SK-N-SH (cell line): ENCODE data around the gene ZNF546. TPM values are rescaled to one million over a fixed set of nuclear protein-coding genes. Genes with fewer than 3 reads are reported as not detected.
"Not testable (repeated sequence)": the region's sequence is repeated elsewhere in the genome, so short reads cannot be mapped to it uniquely, and the experiment has no call there.

ENCODE experiments used
- CTCF ChIA-PET: fragments of 300-600, 350-600 bp; formaldehyde crosslinking; extraction: SDS; loops from one replicate; lab custom pipeline; 2021; lab: Yijun Ruan, JAX
- POLR2A ChIA-PET: fragments of 350-600 bp; sonication (Branson Sonifier 250); formaldehyde crosslinking; extraction: SDS; loops from one replicate; lab custom pipeline; 2020; ENCODE audit warnings: antibody characterized with exemption, inconsistent platforms; lab: Yijun Ruan, JAX
- DNase-seq: peaks from one replicate; pipeline ENCODE4 v3.0.0; 2012
- H2AFZ ChIP-seq: fragments of 200-600 bp; sonication (generic); 2 replicates; pipeline ENCODE4 v1.8.1; 2016; ENCODE audit warnings: antibody characterized with exemption, mild to moderate bottlenecking, low read depth
- H3F3A ChIP-seq: fragments of 200-600 bp; sonication (generic); replicated peaks from 2 replicates; pipeline ENCODE3; 2016; ENCODE audit warnings: antibody characterized with exemption, mild to moderate bottlenecking; ENCODE audit not compliant: insufficient read depth
- H3K27ac ChIP-seq, 2 experiments: fragments of 200-500 bp in 1 of 2; fragments of 200-600 bp in 1 of 2; sonication (Bioruptor generic) in 1 of 2; sonication (generic), shearing (Covaris generic) in 1 of 2; 2 replicates each; pipeline versions ENCODE4 v1.5.1 to v1.6.1; 2014 to 2016; ENCODE audit warnings: low read depth in 2 of 2, inconsistent platforms in 1 of 2, low read length in 1 of 2, mild to moderate bottlenecking in 1 of 2, mixed read lengths in 1 of 2
- H3K27me3 ChIP-seq: fragments of 200-600 bp; sonication (generic), shearing (Covaris generic); 2 replicates; pipeline ENCODE4 v1.6.1; 2016; ENCODE audit warnings: mixed run types; ENCODE audit not compliant: insufficient read depth
- H3K36me3 ChIP-seq, 2 experiments: fragments of 200-500 bp in 1 of 2; fragments of 200-600 bp in 1 of 2; sonication (Bioruptor generic) in 1 of 2; sonication (generic) in 1 of 2; replicated peaks in 1 of 2; 2 replicates each; pipeline versions ENCODE3 to v1.5.1; 2014 to 2016; ENCODE audit warnings: low read length in 1 of 2, mild to moderate bottlenecking in 1 of 2; ENCODE audit not compliant: insufficient read depth in 2 of 2, control insufficient read depth in 1 of 2
- H3K4me1 ChIP-seq, 2 experiments: fragments of 200-500 bp in 1 of 2; fragments of 200-600 bp in 1 of 2; sonication (Bioruptor generic) in 1 of 2; sonication (generic), shearing (Covaris generic) in 1 of 2; 2 replicates each; pipeline versions ENCODE4 v1.5.1 to v1.6.1; 2014 to 2016; ENCODE audit warnings: low read depth in 1 of 2, low read length in 1 of 2, mixed run types in 1 of 2; ENCODE audit not compliant: insufficient read depth in 2 of 2, control insufficient read depth in 1 of 2
- H3K4me2 ChIP-seq: fragments of 200-600 bp; sonication (generic), shearing (Covaris generic); 2 replicates; pipeline ENCODE4 v1.6.1; 2017; ENCODE audit warnings: mixed run types
- H3K4me3 ChIP-seq, 2 experiments: fragments of 200-500 bp in 1 of 2; fragments of 200-600 bp in 1 of 2; sonication (Bioruptor generic) in 1 of 2; sonication (generic), shearing (Covaris generic) in 1 of 2; 2 replicates each; pipeline versions ENCODE4 v1.5.1 to v1.8.1; 2014 to 2016; ENCODE audit warnings: low read depth in 2 of 2, inconsistent platforms in 1 of 2, low read length in 1 of 2, mild to moderate bottlenecking in 1 of 2, mixed read lengths in 1 of 2, moderate library complexity in 1 of 2
- H3K79me2 ChIP-seq: fragments of 200-600 bp; sonication (generic); 2 replicates; pipeline ENCODE4 v1.8.1; 2017; ENCODE audit warnings: mild to moderate bottlenecking; ENCODE audit not compliant: insufficient read depth
- H3K9ac ChIP-seq: fragments of 200-600 bp; sonication (generic); 2 replicates; pipeline ENCODE4 v1.6.1; 2017; ENCODE audit warnings: mixed run types
- H3K9me2 ChIP-seq: fragments of 200-600 bp; sonication (generic); 2 replicates; pipeline ENCODE4 v1.6.1; 2017; ENCODE audit warnings: mixed run types
- H3K9me3 ChIP-seq: fragments of 200-600 bp; sonication (generic); 2 replicates; pipeline ENCODE4 v1.6.1; 2017; ENCODE audit warnings: mixed run types, mild to moderate bottlenecking, moderate library complexity
- H4K20me1 ChIP-seq: fragments of 200-600 bp; sonication (generic); 2 replicates; pipeline ENCODE4 v1.6.1; 2017; ENCODE audit warnings: mild to moderate bottlenecking, mixed run types; ENCODE audit not compliant: insufficient read depth
- ELF1 ChIP-seq: IDR thresholded peaks from 2 replicates; pipeline ENCODE4 v1.4.0; 2012
- FOXJ3 ChIP-seq: sonication (generic); formaldehyde crosslinking; IDR thresholded peaks from 2 replicates; pipeline ENCODE4 v1.5.1; 2020; ENCODE audit warnings: mild to moderate bottlenecking, missing genetic modification reagents
- MEF2A ChIP-seq: IDR thresholded peaks from 2 replicates; pipeline ENCODE4 v1.4.0; 2012; ENCODE audit warnings: low read depth, borderline replicate concordance
- MXI1 ChIP-seq: IDR thresholded peaks from 2 replicates; pipeline ENCODE4 v1.6.1; 2012; ENCODE audit warnings: mild to moderate bottlenecking, low read depth, low read length, improper control_type of control experiment
- POLR2AphosphoS5 ChIP-seq: IDR thresholded peaks from 2 replicates; pipeline ENCODE4 v1.6.1; 2012; ENCODE audit warnings: low read depth, low read length
- SIN3A ChIP-seq: IDR thresholded peaks from 2 replicates; pipeline ENCODE4 v1.6.1; 2012; ENCODE audit warnings: low read depth, mild to moderate bottlenecking, low read length, moderate library complexity, borderline replicate concordance
- SMC3 ChIP-seq: IDR thresholded peaks from 2 replicates; pipeline ENCODE4 v1.6.1; 2012; ENCODE audit warnings: low read depth, low read length, improper control_type of control experiment
- WGBS: methylation state at CpG from one replicate; pipeline ENCODE4 v1.1.6; 2017; ENCODE audit warnings: low lambda C conversion rate; 5-methylcytosine and 5-hydroxymethylcytosine counted together
- polyA plus RNA-seq, 3 experiments: library from polyadenylated mRNA; depleted of rRNA; stranded (reverse); fragments of >200 nt; gene quantifications; 2 replicates each; pipeline ENCODE4 v1.2.3, GENCODE V29; 2012
- TF ChIP-seq, protein P1 (sequence below): IDR thresholded peaks from 2 replicates; pipeline ENCODE4 v1.6.1; 2012; ENCODE audit warnings: mild to moderate bottlenecking, low read depth, low read length, moderate library complexity
- TF ChIP-seq, protein P2 (sequence below): fragments of 200-600 bp; sonication (generic); IDR thresholded peaks from 2 replicates; pipeline ENCODE4 v1.6.1; 2017; ENCODE audit warnings: antibody characterized with exemption, mild to moderate bottlenecking, moderate library complexity
- TF ChIP-seq, protein P3 (sequence below): IDR thresholded peaks from 2 replicates; pipeline ENCODE4 v1.4.0; 2012; ENCODE audit warnings: low read depth, borderline replicate concordance

Gene ZNF546
- polyA plus RNA-seq, 1 of the 3 experiments (the other 2 are of a cell fraction) = 0.87 TPM

DNA sequence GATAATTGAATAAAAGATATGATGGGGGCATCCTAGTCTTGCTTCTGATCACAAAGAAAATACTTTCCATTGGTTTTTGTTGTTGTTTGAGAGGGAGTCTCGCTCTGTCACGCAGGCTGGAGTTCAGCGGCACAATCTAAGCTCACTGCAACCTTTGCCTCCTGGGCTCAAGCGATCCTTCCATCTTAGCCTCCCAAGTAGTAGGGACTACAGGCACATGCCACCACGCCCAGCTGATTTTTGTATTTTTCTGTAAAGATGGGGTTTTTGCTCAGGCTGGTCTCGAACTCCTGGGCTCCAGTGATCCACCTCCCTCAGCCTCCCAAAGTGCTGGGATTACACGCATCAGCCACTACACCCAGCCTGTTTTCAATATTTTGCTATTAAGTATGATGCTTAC is 42.9 kb upstream of the ZNF546 start:
- Histone ChIP-seq H3K9me2 (no peaks in the 10 kb centered on the region), H3K27me3 (no peaks in the 10 kb centered on the region), H3K9ac (no peak overlapping the region), H3K4me2 (no peak overlapping the region), H2AFZ (no peak overlapping the region), H3K27ac (no peak overlapping the region), H4K20me1 (no peaks in the 10 kb centered on the region), H3K36me3 (no peaks in the 10 kb centered on the region), H3F3A (no peaks in the 10 kb centered on the region), H3K79me2 (no peaks in the 10 kb centered on the region), H3K9me3 (no peaks in the 10 kb centered on the region), H3K4me1 (peaks cover 0 to 5% of the 10 kb centered on the region in 2 experiments; a peak in 1 of 4 replicates), H3K4me3 (no peak overlapping the region)
- no peak for DNase-seq
- 85% methylated on average over 7 of the region's 7 CpGs for WGBS
- POLR2A ChIA-PET = no interaction called here
- CTCF ChIA-PET = interaction anchor here (1.2 kb wide), 1 partner anchor 16 kb away, joined by 3 read pairs; no protein-coding TSS in a partner anchor
- TF ChIP-seq ELF1 (no peak), MEF2A (no peak), SMC3 (no peak), FOXJ3 (CRISPR knock-in tag) (no peak), MXI1 (no peak), POLR2AphosphoS5 (no peak), SIN3A (no peak)
- TF ChIP-seq, protein P1, sequence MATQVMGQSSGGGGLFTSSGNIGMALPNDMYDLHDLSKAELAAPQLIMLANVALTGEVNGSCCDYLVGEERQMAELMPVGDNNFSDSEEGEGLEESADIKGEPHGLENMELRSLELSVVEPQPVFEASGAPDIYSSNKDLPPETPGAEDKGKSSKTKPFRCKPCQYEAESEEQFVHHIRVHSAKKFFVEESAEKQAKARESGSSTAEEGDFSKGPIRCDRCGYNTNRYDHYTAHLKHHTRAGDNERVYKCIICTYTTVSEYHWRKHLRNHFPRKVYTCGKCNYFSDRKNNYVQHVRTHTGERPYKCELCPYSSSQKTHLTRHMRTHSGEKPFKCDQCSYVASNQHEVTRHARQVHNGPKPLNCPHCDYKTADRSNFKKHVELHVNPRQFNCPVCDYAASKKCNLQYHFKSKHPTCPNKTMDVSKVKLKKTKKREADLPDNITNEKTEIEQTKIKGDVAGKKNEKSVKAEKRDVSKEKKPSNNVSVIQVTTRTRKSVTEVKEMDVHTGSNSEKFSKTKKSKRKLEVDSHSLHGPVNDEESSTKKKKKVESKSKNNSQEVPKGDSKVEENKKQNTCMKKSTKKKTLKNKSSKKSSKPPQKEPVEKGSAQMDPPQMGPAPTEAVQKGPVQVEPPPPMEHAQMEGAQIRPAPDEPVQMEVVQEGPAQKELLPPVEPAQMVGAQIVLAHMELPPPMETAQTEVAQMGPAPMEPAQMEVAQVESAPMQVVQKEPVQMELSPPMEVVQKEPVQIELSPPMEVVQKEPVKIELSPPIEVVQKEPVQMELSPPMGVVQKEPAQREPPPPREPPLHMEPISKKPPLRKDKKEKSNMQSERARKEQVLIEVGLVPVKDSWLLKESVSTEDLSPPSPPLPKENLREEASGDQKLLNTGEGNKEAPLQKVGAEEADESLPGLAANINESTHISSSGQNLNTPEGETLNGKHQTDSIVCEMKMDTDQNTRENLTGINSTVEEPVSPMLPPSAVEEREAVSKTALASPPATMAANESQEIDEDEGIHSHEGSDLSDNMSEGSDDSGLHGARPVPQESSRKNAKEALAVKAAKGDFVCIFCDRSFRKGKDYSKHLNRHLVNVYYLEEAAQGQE = no peak
- TF ChIP-seq, protein P2, sequence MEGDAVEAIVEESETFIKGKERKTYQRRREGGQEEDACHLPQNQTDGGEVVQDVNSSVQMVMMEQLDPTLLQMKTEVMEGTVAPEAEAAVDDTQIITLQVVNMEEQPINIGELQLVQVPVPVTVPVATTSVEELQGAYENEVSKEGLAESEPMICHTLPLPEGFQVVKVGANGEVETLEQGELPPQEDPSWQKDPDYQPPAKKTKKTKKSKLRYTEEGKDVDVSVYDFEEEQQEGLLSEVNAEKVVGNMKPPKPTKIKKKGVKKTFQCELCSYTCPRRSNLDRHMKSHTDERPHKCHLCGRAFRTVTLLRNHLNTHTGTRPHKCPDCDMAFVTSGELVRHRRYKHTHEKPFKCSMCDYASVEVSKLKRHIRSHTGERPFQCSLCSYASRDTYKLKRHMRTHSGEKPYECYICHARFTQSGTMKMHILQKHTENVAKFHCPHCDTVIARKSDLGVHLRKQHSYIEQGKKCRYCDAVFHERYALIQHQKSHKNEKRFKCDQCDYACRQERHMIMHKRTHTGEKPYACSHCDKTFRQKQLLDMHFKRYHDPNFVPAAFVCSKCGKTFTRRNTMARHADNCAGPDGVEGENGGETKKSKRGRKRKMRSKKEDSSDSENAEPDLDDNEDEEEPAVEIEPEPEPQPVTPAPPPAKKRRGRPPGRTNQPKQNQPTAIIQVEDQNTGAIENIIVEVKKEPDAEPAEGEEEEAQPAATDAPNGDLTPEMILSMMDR = no peak
- TF ChIP-seq, protein P3, sequence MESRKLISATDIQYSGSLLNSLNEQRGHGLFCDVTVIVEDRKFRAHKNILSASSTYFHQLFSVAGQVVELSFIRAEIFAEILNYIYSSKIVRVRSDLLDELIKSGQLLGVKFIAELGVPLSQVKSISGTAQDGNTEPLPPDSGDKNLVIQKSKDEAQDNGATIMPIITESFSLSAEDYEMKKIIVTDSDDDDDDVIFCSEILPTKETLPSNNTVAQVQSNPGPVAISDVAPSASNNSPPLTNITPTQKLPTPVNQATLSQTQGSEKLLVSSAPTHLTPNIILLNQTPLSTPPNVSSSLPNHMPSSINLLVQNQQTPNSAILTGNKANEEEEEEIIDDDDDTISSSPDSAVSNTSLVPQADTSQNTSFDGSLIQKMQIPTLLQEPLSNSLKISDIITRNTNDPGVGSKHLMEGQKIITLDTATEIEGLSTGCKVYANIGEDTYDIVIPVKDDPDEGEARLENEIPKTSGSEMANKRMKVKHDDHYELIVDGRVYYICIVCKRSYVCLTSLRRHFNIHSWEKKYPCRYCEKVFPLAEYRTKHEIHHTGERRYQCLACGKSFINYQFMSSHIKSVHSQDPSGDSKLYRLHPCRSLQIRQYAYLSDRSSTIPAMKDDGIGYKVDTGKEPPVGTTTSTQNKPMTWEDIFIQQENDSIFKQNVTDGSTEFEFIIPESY = no peak

DNA sequence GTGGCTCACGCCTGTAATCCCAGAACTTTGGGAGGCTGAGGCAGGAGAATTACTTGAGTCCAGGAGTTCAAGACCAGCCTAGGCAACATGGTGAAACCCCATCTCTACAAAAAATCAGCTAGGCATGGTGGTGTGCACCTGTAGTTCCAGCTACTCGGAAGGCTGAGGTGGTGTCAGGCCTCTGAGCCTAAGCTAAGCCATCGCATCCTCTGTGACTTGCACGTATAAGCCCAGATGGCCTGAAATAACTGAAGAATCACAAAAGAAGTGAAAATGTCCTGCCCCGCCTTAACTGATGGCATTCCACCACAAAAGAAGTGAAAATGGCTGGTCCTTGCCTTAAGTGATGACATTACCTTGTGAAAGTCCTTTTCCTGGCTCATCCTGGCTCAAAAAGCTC is 39.0 kb upstream of the ZNF546 start:
- H3K4me2 ChIP-seq, H3K9me2 ChIP-seq, CTCF ChIA-PET, H3F3A ChIP-seq, POLR2A ChIA-PET, H3K9me3 ChIP-seq, H3K27ac ChIP-seq, H3K4me1 ChIP-seq, H3K9ac ChIP-seq, H3K4me3 ChIP-seq, H3K36me3 ChIP-seq, H3K27me3 ChIP-seq, H2AFZ ChIP-seq, H4K20me1 ChIP-seq, DNase-seq, H3K79me2 ChIP-seq: not testable (repeated sequence)
- 80% methylated on average over 5 of the region's 5 CpGs for WGBS

DNA sequence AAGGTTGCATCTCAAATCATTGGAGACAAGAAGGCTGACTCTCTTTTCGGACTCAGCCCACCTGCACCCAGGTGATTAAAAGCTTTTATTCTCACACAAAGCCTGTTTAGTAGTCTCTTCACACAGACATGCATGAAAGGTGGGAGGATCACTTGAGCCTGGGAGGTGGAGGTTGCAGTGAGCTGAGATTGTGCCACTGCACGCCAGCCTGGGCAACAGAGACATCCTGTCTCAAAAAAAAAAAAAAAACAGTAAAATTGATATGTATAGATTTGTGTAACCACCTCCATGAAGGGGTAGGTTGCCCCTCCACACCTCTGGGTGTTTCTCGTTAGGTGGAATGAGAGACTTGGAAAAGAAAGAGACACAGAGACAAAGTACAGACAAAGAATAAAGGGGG is 37.9 kb upstream of the ZNF546 start:
- POLR2A ChIA-PET = not testable (repeated sequence)

More for the DNA sequence above, 37.9 kb upstream of the ZNF546 start:
- CTCF ChIA-PET = interaction anchor here (1.1 kb wide), 1 partner anchor 12 kb away, joined by 3 read pairs; the partner anchor contains the start of gene PSMC4
- H3K27ac ChIP-seq, H3K27me3 ChIP-seq, H3K9me2 ChIP-seq, H3K4me1 ChIP-seq, H3K36me3 ChIP-seq, DNase-seq, H3K4me3 ChIP-seq, H3F3A ChIP-seq, H3K4me2 ChIP-seq, H2AFZ ChIP-seq, H3K9me3 ChIP-seq, H3K9ac ChIP-seq, H4K20me1 ChIP-seq, H3K79me2 ChIP-seq: not testable (repeated sequence)
- WGBS = 82% methylated on average over 3 of the region's 3 CpGs
